Trophoblast cell (in vitro differentiated cells and primary cell): Measurements from ENCODE around the gene STX2.

ENCODE experiments used
- DNase-seq, 2 donors: peaks; one replicate each; pipeline ENCODE4 v3.0.0-alpha.2; 2016
- H2AFZ ChIP-seq: 2 replicates; pipeline ENCODE4 v1.6.1; 2013; ENCODE audit warnings: low read length, moderate library complexity, mild to moderate bottlenecking; ENCODE audit not compliant: insufficient read depth, poor library complexity
- H2AK5ac ChIP-seq: 2 replicates; pipeline ENCODE4 v1.6.1; 2013; ENCODE audit warnings: mild to moderate bottlenecking, low read length
- H2BK120ac ChIP-seq: 2 replicates; pipeline ENCODE4 v1.6.1; 2013; ENCODE audit warnings: low read length, mild to moderate bottlenecking, moderate library complexity; ENCODE audit not compliant: insufficient read depth, poor library complexity
- H2BK12ac ChIP-seq: 2 replicates; pipeline ENCODE4 v1.6.1; 2013; ENCODE audit warnings: mild to moderate bottlenecking, low read length, moderate library complexity
- H2BK5ac ChIP-seq: 2 replicates; pipeline ENCODE4 v1.6.1; 2013; ENCODE audit warnings: low read length, low read depth, moderate library complexity, mild to moderate bottlenecking; ENCODE audit not compliant: poor library complexity
- H3K14ac ChIP-seq: 2 replicates; pipeline ENCODE4 v1.6.1; 2013; ENCODE audit warnings: mild to moderate bottlenecking, low read length
- H3K18ac ChIP-seq: 2 replicates; pipeline ENCODE4 v1.6.1; 2013; ENCODE audit warnings: mild to moderate bottlenecking, low read length
- H3K23ac ChIP-seq: 2 replicates; pipeline ENCODE4 v1.6.1; 2013; ENCODE audit warnings: low read length
- H3K27ac ChIP-seq: 2 replicates; pipeline ENCODE4 v1.5.1; 2013; ENCODE audit warnings: low read depth, mild to moderate bottlenecking, inconsistent platforms, low read length, moderate library complexity
- H3K27me3 ChIP-seq: 2 replicates; pipeline ENCODE4 v1.6.1; 2013; ENCODE audit warnings: inconsistent platforms, mild to moderate bottlenecking, low read length, moderate library complexity; ENCODE audit not compliant: insufficient read depth
- H3K36me3 ChIP-seq, 2 experiments: 1 replicate in 1 of 2; 2 replicates in 1 of 2; pipeline ENCODE4 v1.6.1; 2013; ENCODE audit warnings: low read length in 2 of 2, mild to moderate bottlenecking in 2 of 2, moderate library complexity in 1 of 2; ENCODE audit not compliant: insufficient read depth in 2 of 2, control insufficient read depth in 1 of 2
- H3K4ac ChIP-seq: 2 replicates; pipeline ENCODE4 v1.6.1; 2013; ENCODE audit warnings: low read depth, mild to moderate bottlenecking, low read length, moderate library complexity
- H3K4me1 ChIP-seq, 2 experiments: 1 replicate in 1 of 2; 2 replicates in 1 of 2; pipeline ENCODE4 v1.6.1; 2013; ENCODE audit warnings: low read length in 2 of 2, mild to moderate bottlenecking in 2 of 2, moderate library complexity in 1 of 2; ENCODE audit not compliant: insufficient read depth in 2 of 2, control insufficient read depth in 1 of 2
- H3K4me2 ChIP-seq: 2 replicates; pipeline ENCODE4 v1.6.1; 2013; ENCODE audit warnings: inconsistent platforms, mild to moderate bottlenecking, low read length, moderate library complexity
- H3K4me3 ChIP-seq: 2 replicates; pipeline ENCODE4 v1.5.1; 2013; ENCODE audit warnings: mild to moderate bottlenecking, low read depth, low read length, inconsistent platforms
- H3K79me1 ChIP-seq: one replicate; pipeline ENCODE4 v1.6.1; 2013; ENCODE audit warnings: low read length
- H3K79me2 ChIP-seq: 2 replicates; pipeline ENCODE4 v1.6.1; 2013; ENCODE audit warnings: low read length, mild to moderate bottlenecking; ENCODE audit not compliant: control insufficient read depth, insufficient read depth, poor library complexity
- H3K9ac ChIP-seq: 2 replicates; pipeline ENCODE4 v1.6.1; 2013; ENCODE audit warnings: mild to moderate bottlenecking, low read length
- H3K9me3 ChIP-seq: 2 replicates; pipeline ENCODE4 v1.6.1; 2013; ENCODE audit warnings: low read depth, mild to moderate bottlenecking, control low read depth, inconsistent platforms, low read length; ENCODE audit not compliant: insufficient read depth
- H4K12ac ChIP-seq: 2 replicates; pipeline ENCODE4 v1.6.1; 2013; ENCODE audit warnings: low read depth, mild to moderate bottlenecking, low read length, moderate library complexity
- H4K8ac ChIP-seq: 2 replicates; pipeline ENCODE4 v1.6.1; 2013; ENCODE audit warnings: low read depth, mild to moderate bottlenecking, low read length, moderate library complexity
- H4K91ac ChIP-seq: one replicate; pipeline ENCODE4 v1.6.1; 2013; ENCODE audit warnings: low read depth, mild to moderate bottlenecking, low read length, moderate library complexity
- WGBS: extraction: QIAGEN DNeasy Blood & Tissue Kit; methylation state at CpG from one replicate; pipeline ENCODE4 v1.1.7; 2013; ENCODE audit warnings: missing lambda C conversion rate; ENCODE audit not compliant: insufficient read length, insufficient coverage; ENCODE audit errors: extremely low coverage; 5-methylcytosine and 5-hydroxymethylcytosine counted together

STX2 gene

DNA sequence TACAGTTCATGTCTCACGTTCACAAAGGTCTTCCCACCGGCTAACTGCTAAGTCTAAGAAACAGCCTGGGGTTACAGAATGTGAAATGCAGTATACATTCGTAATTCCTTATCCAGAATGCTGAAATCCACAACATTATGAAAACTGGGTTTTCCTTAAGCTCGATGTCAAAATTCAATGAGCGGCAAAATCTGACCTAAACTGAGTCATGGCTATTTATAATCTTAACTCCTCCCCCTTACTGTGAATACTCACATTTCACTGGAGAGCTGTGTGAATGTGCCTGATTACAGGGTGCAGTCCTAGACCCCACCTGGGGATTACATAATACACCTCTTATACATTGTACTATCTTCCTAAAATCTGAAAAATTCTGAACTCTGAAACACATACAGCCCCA, 35.3 kb downstream of the STX2 start:
- Histone ChIP-seq H2BK5ac (no peak overlapping the region), H3K9me3 (no peaks in the 10 kb centered on the region), H4K12ac (no peak overlapping the region), H3K23ac (no peak overlapping the region), H3K79me1 (peaks cover 16% of the 10 kb centered on the region), H3K27ac (no peak overlapping the region), H3K18ac (no peak overlapping the region), H2AFZ (no peak overlapping the region), H3K4me2 (no peak overlapping the region), H2BK120ac (no peak overlapping the region), H2BK12ac (no peak overlapping the region), H3K79me2 (peaks cover 2% of the 10 kb centered on the region), H4K8ac (no peak overlapping the region), H3K4me3 (no peak overlapping the region), H3K9ac (no peak overlapping the region), H3K4me1 (peaks cover 21% of the 10 kb centered on the region in 2 experiments), H2AK5ac (no peak overlapping the region), H3K4ac (no peak overlapping the region), H3K14ac (no peak overlapping the region), H3K36me3 (peaks cover 5 to 12% of the 10 kb centered on the region in 2 experiments), H4K91ac (no peak overlapping the region), H3K27me3 (no peaks in the 10 kb centered on the region)
- WGBS: no CpG with 5 or more reads among the region's 5 CpGs
- DNase-seq: no peak

- H3K27ac ChIP-seq: no peak overlapping the region
- H2BK5ac ChIP-seq: no peak overlapping the region
- H3K27me3 ChIP-seq: no peaks in the 10 kb centered on the region
- H3K36me3 ChIP-seq: peaks cover 8 to 20% of the 10 kb centered on the region in 2 experiments
- no CpG with 5 or more reads among the region's 2 CpGs for WGBS
- H2BK12ac ChIP-seq: no peak overlapping the region
- no peak overlapping the region for H4K12ac ChIP-seq
- no peak overlapping the region for H3K4me3 ChIP-seq
- H3K18ac ChIP-seq: no peak overlapping the region
- H4K91ac ChIP-seq: no peak overlapping the region
- DNase-seq: no peak
- H2AFZ ChIP-seq: no peak overlapping the region
- H2BK120ac ChIP-seq: no peak overlapping the region
- H4K8ac ChIP-seq: no peak overlapping the region
- H3K4ac ChIP-seq: no peak overlapping the region
- no peaks in the 10 kb centered on the region for H3K9me3 ChIP-seq
- H3K9ac ChIP-seq: no peak overlapping the region
- H3K23ac ChIP-seq: no peak overlapping the region
- no peak overlapping the region for H3K4me2 ChIP-seq
- H3K14ac ChIP-seq: no peak overlapping the region
- no peaks in the 10 kb centered on the region for H3K79me2 ChIP-seq
- H2AK5ac ChIP-seq: no peak overlapping the region
- H3K79me1 ChIP-seq: no peaks in the 10 kb centered on the region
- peaks cover 0 to 2% of the 10 kb centered on the region in 2 experiments for H3K4me1 ChIP-seq
Measured at GRCh38 chr12:130800312-130800711, 38.7 kb downstream of the STX2 start.

GRCh38 chr12:130799051-130799450, 40.0 kb downstream of the STX2 start:
- H2BK120ac ChIP-seq: no peak overlapping the region
- no peaks in the 10 kb centered on the region for H3K9me3 ChIP-seq
- H2AFZ ChIP-seq: no peak overlapping the region
- H3K79me1 ChIP-seq: no peaks in the 10 kb centered on the region
- no peak overlapping the region for H3K4ac ChIP-seq
- no peak overlapping the region for H4K91ac ChIP-seq
- no peak overlapping the region for H3K14ac ChIP-seq
- H4K12ac ChIP-seq: no peak overlapping the region
- no peak overlapping the region for H2BK5ac ChIP-seq
- no peaks in the 10 kb centered on the region for H3K27me3 ChIP-seq
- H3K9ac ChIP-seq: no peak overlapping the region
- no peak overlapping the region for H3K18ac ChIP-seq
- H3K23ac ChIP-seq: no peak overlapping the region
- no CpG with 5 or more reads among the region's 4 CpGs for WGBS
- no peak overlapping the region for H3K4me2 ChIP-seq
- H3K27ac ChIP-seq: no peak overlapping the region
- no peak overlapping the region for H2AK5ac ChIP-seq
- DNase-seq: no peak
- H2BK12ac ChIP-seq: no peak overlapping the region
- H3K36me3 ChIP-seq: peaks cover 3 to 18% of the 10 kb centered on the region in 2 experiments
- H4K8ac ChIP-seq: no peak overlapping the region
- no peak overlapping the region for H3K4me3 ChIP-seq
- no peaks in the 10 kb centered on the region for H3K4me1 ChIP-seq
- no peaks in the 10 kb centered on the region for H3K79me2 ChIP-seq

GRCh38 chr12:130796985-130797686, 41.9 kb downstream of the STX2 start:
- Histone ChIP-seq H2BK120ac (no peak overlapping the region), H3K4ac (no peak overlapping the region), H4K91ac (no peak overlapping the region), H3K79me2 (no peaks in the 10 kb centered on the region), H3K14ac (no peak overlapping the region), H2BK5ac (no peak overlapping the region), H3K4me3 (no peak overlapping the region), H4K8ac (no peak overlapping the region), H2AFZ (no peak overlapping the region), H3K36me3 (peaks cover 10 to 21% of the 10 kb centered on the region in 2 experiments), H3K4me1 (no peaks in the 10 kb centered on the region), H4K12ac (no peak overlapping the region), H3K79me1 (no peaks in the 10 kb centered on the region), H3K18ac (no peak overlapping the region), H2BK12ac (no peak overlapping the region), H3K27me3 (no peaks in the 10 kb centered on the region), H2AK5ac (no peak overlapping the region), H3K4me2 (no peak overlapping the region), H3K27ac (no peak overlapping the region), H3K9ac (no peak overlapping the region), H3K23ac (no peak overlapping the region), H3K9me3 (no peaks in the 10 kb centered on the region)
- no CpG with 5 or more reads among the region's 19 CpGs for WGBS
- peak; percentile 23 to 40 for DNase-seq
